Right atrium auricular region (tissue), 2 donors: ENCODE data around the gene RUSC2. TPM values are rescaled to one million over a fixed set of nuclear protein-coding genes. Genes with fewer than 3 reads are reported as not detected.

Experiments
- DNase-seq: peaks from one replicate; pipeline ENCODE4 v3.0.0-alpha.2; 2019; ENCODE audit warnings: low spot score
- H3K27ac ChIP-seq, 2 donors: fragments of 200-600 bp; sonication (generic); 1 replicate in 1 of 2; 2 replicates in 1 of 2; pipeline ENCODE4 v1.5.1; 2016 to 2019
- H3K27me3 ChIP-seq, 2 donors: fragments of 200-600 bp; sonication (generic); one replicate each; pipeline versions ENCODE4 v1.5.1 to v1.6.0; 2017 to 2019
- H3K36me3 ChIP-seq: fragments of 200-600 bp; sonication (generic); one replicate; pipeline ENCODE4 v1.5.1; 2016
- H3K4me1 ChIP-seq, 2 donors: fragments of 200-600 bp; sonication (generic); one replicate each; pipeline versions ENCODE4 v1.5.1 to v1.6.0; 2017 to 2019
- H3K4me3 ChIP-seq, 2 donors: fragments of 200-600 bp; sonication (generic); 1 replicate in 1 of 2; 2 replicates in 1 of 2; pipeline ENCODE4 v1.5.1; 2017 to 2019; ENCODE audit warnings: mild to moderate bottlenecking in 1 of 2, moderate library complexity in 1 of 2
- H3K9me3 ChIP-seq, 2 donors: fragments of 200-600 bp; sonication (generic); one replicate each; pipeline ENCODE4 v1.5.1; 2019
- CTCF ChIP-seq, 2 donors: fragments of 200-600 bp; sonication (generic); IDR thresholded peaks; one replicate each; pipeline ENCODE4 v1.5.1; 2019; ENCODE audit warnings: antibody characterized with exemption in 2 of 2
- total RNA-seq, 2 donors: library from RNA; depleted of rRNA; stranded (reverse); fragments of >200 nt; gene quantifications; one replicate each; pipeline ENCODE4 v1.1.0, GENCODE V29; 2016

Gene RUSC2
- total RNA-seq, 2 donors from 2014 or later: 33.0 to 49.1 TPM

DNA sequence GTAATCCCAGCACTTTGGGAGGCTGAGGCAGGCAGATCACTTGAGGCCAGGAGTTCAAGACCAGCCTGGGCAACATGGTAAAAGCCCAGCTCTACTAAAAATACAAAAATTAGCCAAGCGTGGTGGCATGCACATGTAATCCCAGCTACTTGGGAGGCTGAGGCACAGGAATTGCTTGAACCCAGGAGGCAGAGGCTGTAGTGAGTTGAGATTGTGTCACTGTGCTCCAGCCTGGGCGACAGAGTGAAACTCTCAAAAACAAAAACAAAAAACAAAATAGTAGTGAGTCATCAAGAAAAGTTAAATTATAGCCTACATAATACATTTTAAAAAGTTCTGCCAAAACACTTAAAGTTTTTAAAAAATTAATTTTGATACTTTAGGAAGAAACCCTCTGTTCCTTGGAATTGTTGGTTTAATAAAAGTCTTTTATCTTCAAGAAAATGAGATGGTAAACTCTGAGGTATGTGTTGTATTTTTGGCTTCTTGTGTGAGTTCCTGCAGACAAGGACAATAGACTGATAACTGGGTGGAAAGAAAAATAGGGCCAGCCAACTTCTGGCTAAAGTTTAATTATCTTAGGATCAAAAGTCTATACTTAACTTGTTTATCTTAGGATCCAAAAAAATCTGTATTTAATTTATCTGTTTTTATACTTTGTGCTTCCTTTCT lies 9.3 kb downstream of the RUSC2 start:
- Histone ChIP-seq H3K36me3 (no peaks in the 10 kb centered on the region), H3K27me3 (no peaks in the 10 kb centered on the region), H3K4me3 (no peak overlapping the region), H3K9me3 (no peaks in the 10 kb centered on the region), H3K4me1 (peaks cover 0 to 66% of the 10 kb centered on the region in 2 donors), H3K27ac (peak overlapping the region; percentile 46 to 59)
- DNase-seq: no peak
- no peak for TF ChIP-seq CTCF (IDR thresholded peaks at IDR 0.05)

DNA sequence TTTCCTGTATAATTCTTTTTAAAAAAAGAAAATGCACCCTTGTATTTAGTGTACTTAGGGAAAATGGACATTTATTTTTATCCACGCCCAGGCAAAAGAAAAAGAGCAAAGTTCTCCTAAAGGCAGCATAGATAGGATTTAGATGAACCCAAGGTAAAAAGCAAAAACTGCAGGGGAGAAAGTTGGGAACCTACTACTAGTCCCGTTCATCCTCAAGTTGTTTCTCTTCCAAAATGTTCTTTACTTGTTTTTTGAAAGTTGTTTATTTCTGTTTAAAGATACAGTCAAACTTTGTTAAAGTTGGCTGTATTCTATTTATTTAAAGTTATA lies 9.8 kb downstream of the RUSC2 start:
- Histone ChIP-seq H3K4me1 (peaks cover 0 to 66% of the 10 kb centered on the region in 2 donors), H3K9me3 (no peaks in the 10 kb centered on the region), H3K36me3 (no peaks in the 10 kb centered on the region), H3K27me3 (no peaks in the 10 kb centered on the region), H3K4me3 (no peak overlapping the region), H3K27ac (peak overlapping the region; percentile 46 to 59)
- no peak for DNase-seq
- TF ChIP-seq CTCF (IDR thresholded peaks at IDR 0.05): no peak

DNA sequence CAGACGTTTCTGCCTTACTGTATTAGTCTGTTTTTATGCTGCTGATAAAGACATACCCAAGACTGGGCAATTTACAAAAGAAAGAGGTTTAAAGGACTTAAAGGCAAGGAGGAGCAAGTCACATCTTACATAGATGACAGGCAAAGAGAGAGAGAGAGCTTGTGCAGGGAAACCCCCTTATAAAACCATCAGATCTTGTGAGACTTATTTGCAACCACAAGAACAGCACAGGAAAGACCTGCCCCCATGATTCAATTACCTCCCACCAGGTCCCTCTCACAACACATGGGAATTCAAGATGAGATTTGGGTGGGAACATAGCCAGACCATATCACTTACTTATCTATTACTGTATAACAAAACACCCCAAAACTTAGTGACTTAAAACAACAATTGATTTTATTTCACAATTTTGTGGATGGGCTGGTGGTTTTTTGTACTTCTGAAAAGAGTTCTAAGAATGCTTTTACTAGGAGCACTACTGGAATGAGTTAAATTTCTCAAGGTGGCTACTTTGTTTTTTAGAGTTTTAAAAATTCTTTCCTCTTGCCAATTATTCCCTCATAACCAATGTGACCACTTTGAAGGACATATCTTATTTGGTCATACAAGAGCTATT lies 10.3 kb downstream of the RUSC2 start:
- Histone ChIP-seq H3K36me3 (no peaks in the 10 kb centered on the region), H3K9me3 (no peaks in the 10 kb centered on the region), H3K27me3 (no peaks in the 10 kb centered on the region), H3K4me1 (peaks cover 0 to 66% of the 10 kb centered on the region in 2 donors), H3K27ac (peak overlapping the region; percentile 46 to 59), H3K4me3 (no peak overlapping the region)
- no peak for TF ChIP-seq CTCF (IDR thresholded peaks at IDR 0.05)
- DNase-seq: no peak

DNA sequence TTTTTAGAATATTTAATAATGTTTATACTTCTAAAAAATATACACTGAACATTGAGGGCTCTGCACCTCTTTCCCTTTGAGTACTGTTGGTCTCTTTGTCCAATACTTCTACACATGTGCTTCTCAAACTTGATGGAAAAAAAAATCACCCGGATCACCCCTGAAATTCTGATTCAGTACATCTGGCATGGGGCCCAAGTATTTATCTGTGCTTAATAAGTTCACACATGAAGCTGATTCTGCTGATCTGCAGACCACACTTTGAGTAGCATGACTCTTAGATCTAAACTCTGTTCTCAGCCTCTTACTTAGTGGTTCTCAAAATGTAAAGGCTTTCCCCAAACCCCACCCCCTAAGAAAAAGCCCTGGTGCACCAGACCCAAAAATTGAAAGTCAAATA lies 12.0 kb downstream of the RUSC2 start:
- H3K4me1 ChIP-seq: peaks cover 0 to 51% of the 10 kb centered on the region in 2 donors
- H3K27ac ChIP-seq: peak overlapping the region in 1 of 2 donors; percentile 28
- no peak for DNase-seq
- no peak overlapping the region for H3K4me3 ChIP-seq
- H3K9me3 ChIP-seq: no peaks in the 10 kb centered on the region
- no peaks in the 10 kb centered on the region for H3K36me3 ChIP-seq
- TF ChIP-seq CTCF (IDR thresholded peaks at IDR 0.05): no peak
- no peaks in the 10 kb centered on the region for H3K27me3 ChIP-seq

GRCh38 chr9:35506359-35506758 lies 16.4 kb downstream of the RUSC2 start:
- no peaks in the 10 kb centered on the region for H3K9me3 ChIP-seq
- no peaks in the 10 kb centered on the region for H3K36me3 ChIP-seq
- no peak overlapping the region for H3K27ac ChIP-seq
- no peak for DNase-seq
- no peak overlapping the region for H3K4me3 ChIP-seq
- TF ChIP-seq CTCF (IDR thresholded peaks at IDR 0.05): no peak
- H3K27me3 ChIP-seq: no peaks in the 10 kb centered on the region
- H3K4me1 ChIP-seq: peaks cover 0 to 26% of the 10 kb centered on the region in 2 donors
